ES-I3 (cell line): ENCODE measurements around the gene PHLDB3.
"Not testable (repeated sequence)": the region's sequence is repeated elsewhere in the genome, so short reads cannot be mapped to it uniquely, and the experiment has no call there.

Source experiments
- H3K36me3 ChIP-seq: 2 replicates; pipeline ENCODE4 v1.6.1; 2013; ENCODE audit warnings: mild to moderate bottlenecking, low read length, control low read depth, moderate library complexity; ENCODE audit not compliant: insufficient read depth
- H3K4me1 ChIP-seq: 2 replicates; pipeline ENCODE4 v1.6.1; 2013; ENCODE audit warnings: mild to moderate bottlenecking, control low read depth, low read length; ENCODE audit not compliant: insufficient read depth
- H3K9ac ChIP-seq: 2 replicates; pipeline ENCODE4 v1.6.1; 2013; ENCODE audit warnings: low read depth, mild to moderate bottlenecking, low read length, moderate library complexity
- H3K9me3 ChIP-seq: 2 replicates; pipeline ENCODE4 v1.6.1; 2013; ENCODE audit warnings: mild to moderate bottlenecking, low read length, moderate library complexity; ENCODE audit not compliant: control insufficient read depth, insufficient read depth

PHLDB3 gene

DNA sequence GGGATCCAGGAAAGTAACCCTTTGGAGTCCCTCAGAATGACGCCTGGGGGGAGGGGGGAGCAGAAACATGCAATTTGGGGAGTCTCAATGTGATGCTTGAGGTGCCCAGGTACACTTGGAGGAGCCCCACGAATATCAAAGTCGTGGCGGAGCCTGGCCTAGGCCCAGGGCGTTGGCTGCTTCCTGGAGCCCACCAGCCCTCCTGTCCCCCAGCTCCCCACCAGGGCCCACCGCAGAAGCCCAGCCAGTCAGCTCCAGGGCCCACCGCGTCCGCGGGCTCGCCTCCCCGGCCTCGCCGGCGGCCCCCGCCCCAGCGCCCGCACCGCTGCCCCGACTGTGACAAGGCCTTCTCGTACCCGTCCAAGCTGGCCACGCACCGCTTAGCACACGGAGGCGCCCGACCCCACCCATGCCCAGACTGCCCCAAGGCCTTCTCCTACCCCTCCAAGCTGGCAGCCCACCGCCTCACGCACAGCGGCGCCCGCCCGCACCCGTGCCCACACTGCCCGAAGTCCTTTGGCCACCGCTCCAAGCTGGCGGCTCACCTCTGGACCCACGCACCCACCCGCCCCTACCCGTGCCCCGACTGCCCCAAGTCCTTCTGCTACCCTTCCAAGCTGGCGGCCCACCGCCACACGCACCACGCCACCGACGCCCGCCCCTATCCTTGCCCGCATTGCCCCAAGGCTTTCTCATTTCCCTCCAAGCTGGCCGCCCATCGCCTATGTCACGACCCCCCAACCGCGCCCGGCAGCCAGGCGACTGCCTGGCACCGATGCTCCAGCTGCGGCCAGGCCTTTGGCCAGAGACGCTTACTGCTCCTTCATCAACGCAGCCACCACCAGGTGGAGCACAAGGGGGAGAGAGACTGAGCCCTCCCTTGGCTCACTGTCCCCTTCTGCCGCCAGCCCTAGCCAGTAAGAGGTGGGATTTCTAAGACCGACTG lies 30.5 kb upstream of the PHLDB3 start:
- Histone ChIP-seq H3K9ac (no peak overlapping the region; the same call in 1 of the 2 replicates), H3K4me1 (peaks cover 6% of the 10 kb centered on the region; the same call in 1 of the 2 replicates), H3K36me3 (peaks cover 7% of the 10 kb centered on the region), H3K9me3 (peaks cover 6% of the 10 kb centered on the region)

GRCh38 chr19:43534305-43534815 lies 29.8 kb upstream of the PHLDB3 start:
- H3K36me3 ChIP-seq = peaks cover 6% of the 10 kb centered on the region
- peaks cover 6% of the 10 kb centered on the region for H3K4me1 ChIP-seq
- H3K9ac ChIP-seq = peak overlapping the region; percentile 69; the same call in 1 of the 2 replicates
- peaks cover 5% of the 10 kb centered on the region for H3K9me3 ChIP-seq

GRCh38 chr19:43533546-43534304 lies 29.2 kb upstream of the PHLDB3 start:
- peaks cover 6% of the 10 kb centered on the region for H3K4me1 ChIP-seq
- peaks cover 6% of the 10 kb centered on the region for H3K36me3 ChIP-seq
- H3K9me3 ChIP-seq = no peaks in the 10 kb centered on the region
- H3K9ac ChIP-seq = peak overlapping the region; percentile 69

GRCh38 chr19:43532962-43533545 lies 28.5 kb upstream of the PHLDB3 start, which contains the start of gene ZNF575:
ZNF575 (plus strand) TSS chr19:43533188; CDS start chr19:43534423, 1,235 bp downstream.
- Histone ChIP-seq H3K9ac (peak within 1 kb of the TSS; percentile 69), H3K4me1 (peaks cover 6% of the 10 kb centered on the region)

GRCh38 chr19:43532571-43532961 lies 28.0 kb upstream of the PHLDB3 start:
- H3K9me3 ChIP-seq = no peaks in the 10 kb centered on the region
- peaks cover 6% of the 10 kb centered on the region for H3K4me1 ChIP-seq
- H3K9ac ChIP-seq = peak overlapping the region; percentile 69
- H3K36me3 ChIP-seq = no peaks in the 10 kb centered on the region; the same call in 1 of the 2 replicates

More at GRCh38 chr19:43532962-43533545, 28.5 kb upstream of the PHLDB3 start, which contains the start of gene ZNF575:
- H3K9me3 ChIP-seq = no peaks in the 10 kb centered on the region
- peaks cover under 1% of the 10 kb centered on the region; the same call in 1 of the 2 replicates for H3K36me3 ChIP-seq

DNA sequence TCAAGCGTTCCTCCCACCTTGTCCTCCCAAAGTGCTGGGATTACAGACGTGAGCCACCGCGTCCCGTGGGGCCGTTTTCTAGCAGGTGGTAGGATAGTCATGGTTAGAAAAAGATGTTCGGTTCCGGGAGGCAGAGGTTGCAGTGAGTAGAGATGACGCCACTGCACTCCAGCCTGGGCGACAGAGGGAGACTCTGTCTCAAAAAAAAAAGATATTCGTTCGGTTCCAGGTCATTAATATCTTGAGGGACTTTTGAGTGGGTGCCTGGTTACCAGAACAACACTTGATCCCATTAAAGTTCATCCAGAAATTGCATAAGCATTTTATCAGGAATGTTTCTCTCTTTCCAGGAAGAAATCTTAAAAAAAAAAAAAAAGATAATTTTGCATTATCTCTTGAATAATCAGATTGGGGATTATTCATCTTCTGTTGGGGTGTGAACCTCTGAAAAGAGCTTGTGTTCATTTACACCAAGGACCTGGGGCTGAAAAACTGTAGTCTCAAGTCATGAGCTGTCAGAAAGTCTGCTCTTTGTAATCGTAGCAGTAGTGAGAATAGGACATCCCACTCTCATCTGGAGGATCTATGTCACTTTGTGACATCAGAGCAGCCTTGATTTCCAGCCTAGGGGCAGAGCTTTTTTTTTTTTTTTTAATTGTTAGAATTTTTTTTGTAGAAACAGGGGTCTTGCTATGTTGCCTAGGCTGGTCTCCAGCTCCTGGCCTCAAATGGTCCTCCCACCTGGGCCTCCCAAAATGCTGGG lies 23.5 kb upstream of the PHLDB3 start:
- Histone ChIP-seq H3K9me3 (no peaks in the 10 kb centered on the region; the same call in 1 of the 2 replicates), H3K4me1 (peaks cover 7% of the 10 kb centered on the region), H3K36me3 (no peaks in the 10 kb centered on the region), H3K9ac (no peak overlapping the region; the same call in 1 of the 2 replicates)

DNA sequence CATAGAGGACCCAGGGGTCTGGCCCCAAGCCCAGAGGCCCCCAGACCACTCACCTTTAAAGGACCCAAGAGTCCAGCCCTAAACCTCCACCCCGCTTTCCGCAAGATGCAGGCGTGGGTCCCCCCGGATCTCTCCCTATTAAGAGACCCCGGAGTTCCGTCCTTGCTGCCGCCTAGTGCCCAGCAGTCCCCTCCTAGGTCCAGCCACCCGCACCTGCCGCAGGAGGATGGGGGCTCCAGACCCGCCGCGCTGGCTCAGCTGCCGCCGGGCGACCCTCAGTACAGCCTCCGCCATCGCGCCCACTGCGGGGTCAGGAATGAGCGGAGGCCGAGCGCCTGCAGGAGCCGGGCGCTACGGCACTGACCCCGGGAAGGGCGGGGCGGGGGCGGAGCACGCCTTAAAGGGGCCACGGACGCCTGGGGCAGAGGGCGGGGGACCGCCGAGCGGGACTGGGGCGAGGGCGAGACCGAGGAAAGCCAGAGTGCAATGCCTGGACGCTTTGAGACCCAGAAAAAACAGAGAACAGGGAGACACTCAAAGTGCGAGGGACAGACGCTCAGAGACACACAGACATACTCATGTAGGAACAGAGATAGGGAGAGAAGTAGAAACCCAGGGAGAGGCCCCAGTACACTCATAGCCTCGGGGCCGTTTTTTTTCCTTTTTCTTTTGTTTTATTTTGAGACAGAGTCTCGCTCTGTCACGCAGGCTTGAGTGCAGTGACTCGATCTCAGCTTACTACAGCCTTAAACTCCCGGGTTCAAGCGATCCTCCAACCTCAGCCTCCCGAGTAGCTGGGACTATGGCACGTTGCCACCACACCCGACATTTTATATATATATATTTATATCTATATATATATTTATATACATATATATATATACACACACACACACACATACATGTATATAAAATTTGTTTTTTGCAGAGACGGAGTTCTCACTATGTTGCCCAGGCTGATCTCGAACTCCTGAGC lies 22.6 kb upstream of the PHLDB3 start, which contains the start of gene ETHE1:
Gene ETHE1 (minus strand): TSS at position 318 of the 976 bp plus-strand sequence. CDS start 24 bp downstream, at position 294.
- H3K9me3 ChIP-seq = no peaks in the 10 kb centered on the region; the same call in 1 of the 2 replicates
- H3K36me3 ChIP-seq = no peaks in the 10 kb centered on the region
- H3K9ac ChIP-seq = peak within 1 kb of the TSS; percentile 62
- H3K4me1 ChIP-seq = peaks cover 7% of the 10 kb centered on the region

DNA sequence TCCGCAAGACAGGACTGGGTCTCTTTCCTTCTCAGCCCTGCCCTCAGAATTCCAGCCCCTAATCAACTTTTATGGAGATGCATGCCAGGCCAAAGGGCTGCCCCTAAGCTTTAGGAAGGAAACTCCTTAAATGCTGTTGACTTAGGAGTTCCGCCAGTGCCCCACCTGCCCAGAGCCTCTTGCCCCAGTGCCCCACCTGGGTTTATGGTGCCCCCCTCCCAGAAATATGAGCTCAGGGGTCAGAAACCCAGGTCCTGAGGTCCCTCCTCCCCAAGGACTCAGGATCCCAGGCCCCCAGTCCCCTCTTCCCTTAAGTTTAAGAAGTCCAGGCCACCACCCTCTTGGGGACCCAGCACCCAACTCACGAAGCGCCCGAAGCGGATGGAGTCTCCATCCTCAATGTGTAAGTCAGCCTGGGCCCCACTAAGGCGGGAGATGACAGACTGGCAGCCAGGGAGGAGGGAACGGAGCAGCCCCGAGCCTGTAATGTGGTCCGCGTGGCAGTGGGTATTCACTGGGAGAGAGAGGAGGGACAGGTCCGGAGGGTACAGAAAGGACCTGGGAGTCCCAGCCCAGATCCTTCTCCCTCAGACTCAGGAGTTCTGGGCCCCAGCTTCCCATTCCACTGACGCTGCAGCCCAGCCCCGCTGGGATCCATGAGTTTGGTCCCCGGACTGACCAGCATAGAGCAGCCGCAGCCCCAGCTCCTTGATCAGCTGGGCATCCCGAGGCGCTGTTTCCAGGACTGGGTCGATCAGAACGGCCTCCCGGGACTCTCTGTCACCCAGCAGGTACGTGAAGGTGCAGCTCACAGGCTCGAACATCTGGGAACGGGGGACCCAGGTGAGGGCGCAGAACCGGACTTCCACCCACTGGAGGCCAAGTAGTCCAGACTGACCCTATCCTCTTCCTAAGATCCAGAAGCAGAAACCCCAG lies 21.6 kb upstream of the PHLDB3 start:
- peak overlapping the region; percentile 62 for H3K9ac ChIP-seq
- peaks cover 7% of the 10 kb centered on the region for H3K4me1 ChIP-seq
- no peaks in the 10 kb centered on the region for H3K36me3 ChIP-seq
- no peaks in the 10 kb centered on the region; the same call in 1 of the 2 replicates for H3K9me3 ChIP-seq

GRCh38 chr19:43524922-43525835 lies 20.6 kb upstream of the PHLDB3 start:
- H3K9ac ChIP-seq = peak overlapping the region; percentile 62; the same call in 1 of the 2 replicates

GRCh38 chr19:43523696-43524095 lies 19.1 kb upstream of the PHLDB3 start:
- not testable (repeated sequence) for H3K4me1 ChIP-seq, H3K9me3 ChIP-seq, H3K36me3 ChIP-seq, H3K9ac ChIP-seq

More at GRCh38 chr19:43524922-43525835, 20.6 kb upstream of the PHLDB3 start:
- H3K4me1 ChIP-seq = peaks cover 7% of the 10 kb centered on the region
- H3K9me3 ChIP-seq = no peaks in the 10 kb centered on the region; the same call in 1 of the 2 replicates
- H3K36me3 ChIP-seq = no peaks in the 10 kb centered on the region

GRCh38 chr19:43522929-43523328 lies 18.4 kb upstream of the PHLDB3 start:
- Histone ChIP-seq H3K4me1 (peaks cover 7% of the 10 kb centered on the region), H3K9me3 (no peaks in the 10 kb centered on the region; the same call in 1 of the 2 replicates), H3K9ac (no peak overlapping the region), H3K36me3 (no peaks in the 10 kb centered on the region)
